GM19372 (cell line): ENCODE measurements around the gene USP3.
"Not testable (repeated sequence)": the region's sequence is repeated elsewhere in the genome, so short reads cannot be mapped to it uniquely, and the experiment has no call there.

Source experiments
- ATAC-seq: cut with Tn5 transposase; IDR thresholded peaks from one replicate; pipeline ENCODE4 v1.9.1; 2021; ENCODE audit warnings: mild to moderate bottlenecking, low read depth, moderate library complexity; ENCODE audit not compliant: unreplicated experiment

USP3 gene

GRCh38 chr15:63603516-63603915 lies 99.1 kb downstream of the USP3 start:
- no peak for ATAC-seq

- ATAC-seq = no peak
Observed at GRCh38 chr15:63604281-63604680, 99.9 kb downstream of the USP3 start.

GRCh38 chr15:63605036-63605435 lies 100.6 kb downstream of the USP3 start:
- ATAC-seq = no peak

- ATAC-seq = no peak
Observed at GRCh38 chr15:63605816-63606215, 101.4 kb downstream of the USP3 start.

- ATAC-seq = no peak
Observed at GRCh38 chr15:63606308-63606707, 101.9 kb downstream of the USP3 start.

- ATAC-seq = no peak
Observed at GRCh38 chr15:63608989-63609388, 104.6 kb downstream of the USP3 start.

- ATAC-seq = no peak
Observed at GRCh38 chr15:63609448-63609847, 105.1 kb downstream of the USP3 start.

GRCh38 chr15:63610209-63610841 lies 105.9 kb downstream of the USP3 start:
- peak; percentile 64 for ATAC-seq

- ATAC-seq = no peak
Observed at GRCh38 chr15:63611177-63611576, 106.8 kb downstream of the USP3 start.

GRCh38 chr15:63612300-63612699 lies 107.9 kb downstream of the USP3 start:
- no peak for ATAC-seq

- ATAC-seq = no peak
Observed at GRCh38 chr15:63615935-63616334, 111.5 kb downstream of the USP3 start.

- not testable (repeated sequence) for ATAC-seq
Observed at GRCh38 chr15:63617147-63617546, 112.8 kb downstream of the USP3 start.

- not testable (repeated sequence) for ATAC-seq
Observed at GRCh38 chr15:63617627-63618026, 113.2 kb downstream of the USP3 start.

- ATAC-seq = not testable (repeated sequence)
Observed at GRCh38 chr15:63620760-63621159, 116.4 kb downstream of the USP3 start.

- ATAC-seq = no peak
Observed at GRCh38 chr15:63623232-63623969, 119.0 kb downstream of the USP3 start.

GRCh38 chr15:63626955-63627354 lies 122.6 kb downstream of the USP3 start:
- ATAC-seq = no peak

GRCh38 chr15:63628123-63628822 lies 123.9 kb downstream of the USP3 start:
- no peak for ATAC-seq

- ATAC-seq = no peak
Observed at GRCh38 chr15:63630036-63630751, 125.8 kb downstream of the USP3 start.

- ATAC-seq = no peak
Observed at GRCh38 chr15:63633312-63633711, 128.9 kb downstream of the USP3 start.

GRCh38 chr15:63634154-63634553 lies 129.8 kb downstream of the USP3 start:
- ATAC-seq = no peak

GRCh38 chr15:63636518-63637061 lies 132.2 kb downstream of the USP3 start:
- ATAC-seq = no peak
